ENCODE results near the gene ZBTB47.

The ZBTB47 gene

GRCh38 chr3:42686832-42687650 lies 33.5 kb downstream of the ZBTB47 start:
- DNase-seq: no peak

DNA sequence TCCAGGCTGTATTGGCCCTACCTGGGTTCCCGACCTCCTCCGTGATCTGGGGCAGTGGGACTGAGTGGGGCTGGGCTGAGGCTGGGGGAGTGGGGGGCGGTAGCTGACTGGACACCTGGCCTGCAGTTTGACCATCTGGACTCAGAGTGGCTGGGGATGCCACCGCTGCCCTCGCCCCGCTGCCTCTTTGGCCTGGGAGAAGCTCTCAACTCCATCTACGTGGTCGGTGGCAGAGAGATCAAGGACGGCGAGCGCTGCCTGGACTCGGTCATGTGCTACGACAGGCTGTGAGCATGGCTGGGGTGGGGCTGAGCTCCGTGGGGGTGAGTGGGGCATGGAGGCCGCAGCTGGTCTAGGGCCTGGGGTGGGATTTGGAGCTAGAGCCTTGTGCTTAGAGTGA lies 34.5 kb downstream of the ZBTB47 start:
- no peak for DNase-seq

DNA sequence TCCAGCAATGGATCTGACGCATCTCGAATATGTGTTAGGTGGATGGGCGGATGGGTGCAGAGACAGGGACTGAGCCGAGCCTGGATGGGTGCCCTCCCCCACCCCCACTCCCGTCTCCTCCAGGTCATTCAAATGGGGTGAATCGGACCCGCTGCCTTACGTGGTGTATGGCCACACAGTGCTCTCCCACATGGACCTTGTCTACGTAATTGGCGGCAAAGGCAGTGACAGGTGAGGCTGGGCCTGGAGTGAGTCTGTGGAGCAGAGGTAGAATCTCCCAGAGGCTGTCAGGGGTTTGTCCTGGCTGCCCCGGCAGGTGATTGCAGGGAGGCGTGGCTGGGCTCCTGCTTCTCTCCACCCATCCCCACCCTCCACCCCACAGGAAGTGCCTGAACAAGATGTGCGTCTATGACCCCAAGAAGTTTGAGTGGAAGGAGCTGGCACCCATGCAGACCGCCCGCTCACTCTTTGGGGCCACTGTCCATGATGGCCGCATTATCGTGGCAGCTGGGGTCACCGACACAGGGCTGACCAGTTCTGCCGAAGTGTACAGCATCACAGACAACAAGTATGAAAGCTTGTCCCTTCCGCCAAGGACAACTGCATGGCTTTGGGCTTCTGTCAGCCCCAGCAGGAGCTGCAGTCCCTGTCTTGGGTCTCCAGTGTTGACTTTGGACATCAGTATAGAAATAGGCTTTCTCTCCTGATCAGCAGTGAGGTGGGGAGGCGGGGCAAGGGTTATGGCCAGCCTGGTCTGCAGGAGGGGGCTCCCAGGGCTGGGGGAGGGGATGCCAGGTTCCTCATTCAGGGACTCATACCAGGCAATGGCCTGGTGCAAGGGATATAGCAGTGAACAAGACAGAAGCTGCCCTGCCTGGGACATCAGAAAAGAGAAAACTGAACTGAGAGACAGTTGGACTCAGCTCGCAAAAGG lies 35.3 kb downstream of the ZBTB47 start:
- no peak for DNase-seq

DNA sequence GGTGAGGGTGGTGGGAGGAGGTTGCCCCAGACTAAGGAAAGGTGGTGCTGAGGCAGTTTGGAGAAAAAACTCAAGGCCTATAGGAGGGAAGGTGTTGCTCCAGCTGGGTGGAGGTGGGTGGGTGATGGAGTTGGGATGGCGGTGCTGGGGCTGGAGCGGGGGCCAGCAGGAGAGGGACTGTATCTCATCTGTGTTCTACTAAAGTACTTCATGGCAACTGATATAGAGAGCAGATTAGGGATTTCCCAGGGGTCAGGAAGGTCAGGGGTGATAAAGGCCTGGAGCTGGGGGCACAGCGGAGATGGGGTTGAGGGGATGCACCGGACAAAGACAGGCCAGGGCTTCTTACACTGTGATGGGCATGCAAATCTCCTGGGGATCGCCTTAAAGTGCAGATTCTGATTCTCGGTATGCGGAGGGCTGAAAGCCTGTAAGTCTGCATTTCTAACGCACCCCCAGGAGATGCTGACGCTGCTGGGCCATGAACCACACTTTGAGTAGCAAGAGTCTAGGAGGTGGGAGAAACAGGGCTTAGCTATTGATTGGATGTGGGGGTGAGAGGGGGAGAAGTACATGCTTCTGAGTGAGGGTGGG lies 36.0 kb downstream of the ZBTB47 start:
- no peak for DNase-seq

GRCh38 chr3:42690191-42690590 lies 36.7 kb downstream of the ZBTB47 start:
- no peak for DNase-seq

DNA sequence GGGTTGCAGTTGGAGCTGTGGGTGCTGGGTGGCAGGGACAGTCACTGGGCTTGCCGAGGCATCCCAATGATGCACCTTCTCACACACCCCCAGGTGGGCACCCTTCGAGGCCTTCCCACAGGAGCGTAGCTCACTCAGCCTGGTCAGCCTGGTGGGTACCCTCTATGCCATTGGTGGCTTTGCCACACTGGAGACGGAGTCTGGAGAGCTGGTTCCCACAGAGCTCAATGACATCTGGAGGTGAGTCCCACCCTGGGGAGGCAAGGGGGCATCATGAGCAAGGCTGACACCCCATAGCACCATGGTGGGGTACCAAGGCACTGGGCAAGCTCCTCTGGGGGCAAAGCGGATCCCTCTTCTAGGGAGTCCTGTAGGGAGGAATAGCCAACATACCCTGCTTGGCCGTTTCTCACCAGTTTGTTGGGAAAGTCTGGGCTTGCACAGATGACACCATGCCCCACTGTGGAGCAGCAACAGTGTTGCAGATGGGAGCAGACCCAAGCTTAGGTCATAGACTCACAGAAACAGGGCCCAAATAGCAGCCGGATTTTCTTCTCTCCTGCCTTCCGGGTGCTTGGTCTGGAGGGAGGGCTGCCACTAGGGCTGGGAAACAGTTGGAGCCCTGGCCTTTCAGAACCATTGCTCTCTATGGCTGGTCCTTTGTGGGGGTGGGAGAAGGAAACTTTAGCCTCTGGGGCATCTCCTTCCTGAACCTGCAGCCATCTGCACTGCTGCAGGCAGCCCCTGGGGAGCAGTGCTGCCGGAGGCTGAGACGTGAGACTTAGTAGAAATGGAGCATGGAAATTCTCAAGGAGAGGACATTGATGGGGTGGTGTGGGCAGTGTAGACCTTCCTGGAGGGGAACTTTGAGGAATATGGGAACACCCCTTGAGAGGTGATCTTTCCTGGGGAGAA lies 37.5 kb downstream of the ZBTB47 start:
- DNase-seq: no peak

- DNase-seq: no peak
These were observed 38.5 kb downstream of the ZBTB47 start for GRCh38 chr3:42691816-42692666.

- DNase-seq: no peak
These were observed 39.4 kb downstream of the ZBTB47 start for GRCh38 chr3:42692667-42693529.

- DNase-seq: no peak
These were observed 40.0 kb downstream of the ZBTB47 start for GRCh38 chr3:42693530-42693930.

GRCh38 chr3:42694366-42694765 lies 40.9 kb downstream of the ZBTB47 start:
- DNase-seq: no peak

DNA sequence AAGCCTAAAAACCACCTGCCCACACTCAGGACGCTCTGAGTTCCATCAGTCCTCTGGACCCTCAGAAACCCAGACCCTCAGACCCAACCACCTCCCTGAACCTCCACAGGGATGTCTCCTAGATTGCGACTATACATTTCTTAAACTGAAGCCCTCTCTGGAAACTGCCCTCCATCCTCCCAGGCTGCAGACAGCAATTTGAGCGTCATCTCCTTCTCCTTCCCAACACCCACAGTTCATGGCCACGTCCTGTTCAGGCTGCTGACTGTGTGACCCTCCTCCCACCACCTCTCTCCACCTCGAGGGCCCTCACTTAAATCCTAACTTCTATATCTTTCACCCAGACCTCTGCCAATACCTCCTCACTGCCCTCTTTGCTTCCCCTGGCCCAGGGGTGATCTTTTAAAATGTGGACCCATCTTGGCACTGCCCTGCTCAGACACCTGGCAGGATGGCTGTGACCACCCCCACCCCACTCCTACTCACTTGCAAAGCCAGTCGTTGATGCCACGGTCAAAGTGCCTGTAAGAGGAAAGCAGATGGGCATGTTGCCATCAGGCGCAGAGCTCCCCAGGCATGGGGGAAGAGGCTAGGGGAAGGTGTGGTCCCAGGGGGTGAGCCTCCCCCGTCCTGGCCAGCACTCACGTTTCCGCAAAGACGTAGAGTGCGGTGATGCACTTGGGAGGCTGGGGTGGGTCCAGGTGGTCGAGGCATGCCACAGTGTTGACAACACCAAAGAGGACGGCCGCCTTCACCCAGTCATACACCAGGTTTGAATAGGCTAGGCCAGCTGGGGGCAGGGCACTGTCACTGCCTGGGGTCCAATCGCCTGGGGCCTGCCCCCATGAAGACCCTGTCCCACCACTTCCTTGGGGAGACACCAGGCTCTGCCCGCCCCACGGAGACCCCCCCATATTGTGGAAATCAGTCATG lies 43.1 kb downstream of the ZBTB47 start:
- no peak for DNase-seq

GRCh38 chr3:42697289-42698051 lies 44.0 kb downstream of the ZBTB47 start:
- DNase-seq: no peak

GRCh38 chr3:42698216-42698910 lies 44.9 kb downstream of the ZBTB47 start:
- no peak for DNase-seq

- DNase-seq: no peak
These were observed 45.4 kb downstream of the ZBTB47 start for GRCh38 chr3:42698911-42699230.

- DNase-seq: no peak
These were observed 46.0 kb downstream of the ZBTB47 start for GRCh38 chr3:42699511-42699971.

DNA sequence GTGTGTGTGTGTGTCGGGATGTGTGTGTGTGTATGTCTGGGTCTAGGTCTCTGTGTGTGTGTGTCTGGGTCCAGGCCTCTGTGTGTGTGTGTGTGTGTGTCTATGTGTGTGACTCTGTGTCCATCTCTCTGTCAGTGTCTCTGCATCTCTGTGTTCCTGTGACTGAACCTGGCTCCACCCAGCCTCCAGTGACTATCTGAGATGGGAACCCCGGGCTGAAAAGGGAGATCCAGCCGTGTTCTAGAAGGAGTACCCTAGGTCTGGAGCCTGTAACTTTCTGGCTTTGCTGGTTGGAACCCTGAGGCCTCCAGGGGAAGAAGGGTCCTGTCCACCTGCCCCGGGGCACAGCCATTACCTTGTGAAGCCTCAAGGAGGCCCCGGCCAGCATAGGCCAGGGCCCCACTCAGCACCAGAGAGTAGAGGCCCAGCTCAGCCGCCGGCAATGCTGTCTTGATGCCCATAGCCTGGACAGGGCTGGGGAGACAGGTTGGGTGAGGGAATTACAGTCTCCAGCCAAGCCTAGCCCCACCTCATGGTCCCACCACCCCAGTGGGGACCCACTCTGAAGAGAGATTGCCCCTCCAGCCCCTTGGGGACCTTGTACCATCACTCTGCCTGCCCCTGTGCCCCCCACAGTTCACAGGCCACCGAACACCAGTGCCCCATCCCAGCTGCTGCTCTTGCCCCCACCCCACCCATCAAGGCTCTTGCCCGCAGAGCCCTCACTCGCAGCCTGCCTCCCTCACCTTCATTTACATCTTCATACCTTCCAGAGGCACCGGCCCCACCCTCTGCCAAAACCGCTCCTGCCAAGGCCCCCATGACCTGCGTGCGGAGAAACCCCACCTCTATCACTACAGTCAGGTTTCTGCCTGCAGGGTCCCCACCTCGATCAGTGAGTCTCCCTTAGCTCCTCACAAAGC lies 47.1 kb downstream of the ZBTB47 start:
- no peak for DNase-seq

All from bone marrow (tissue), 2 donors.